HG03039 (cell line): ENCODE results near the gene CEP41.

Experiments used
- ATAC-seq: cut with Tn5 transposase; IDR thresholded peaks from one replicate; pipeline ENCODE4 v1.9.1; 2021; ENCODE audit warnings: mild to moderate bottlenecking, moderate library complexity; ENCODE audit not compliant: unreplicated experiment

Gene CEP41

DNA sequence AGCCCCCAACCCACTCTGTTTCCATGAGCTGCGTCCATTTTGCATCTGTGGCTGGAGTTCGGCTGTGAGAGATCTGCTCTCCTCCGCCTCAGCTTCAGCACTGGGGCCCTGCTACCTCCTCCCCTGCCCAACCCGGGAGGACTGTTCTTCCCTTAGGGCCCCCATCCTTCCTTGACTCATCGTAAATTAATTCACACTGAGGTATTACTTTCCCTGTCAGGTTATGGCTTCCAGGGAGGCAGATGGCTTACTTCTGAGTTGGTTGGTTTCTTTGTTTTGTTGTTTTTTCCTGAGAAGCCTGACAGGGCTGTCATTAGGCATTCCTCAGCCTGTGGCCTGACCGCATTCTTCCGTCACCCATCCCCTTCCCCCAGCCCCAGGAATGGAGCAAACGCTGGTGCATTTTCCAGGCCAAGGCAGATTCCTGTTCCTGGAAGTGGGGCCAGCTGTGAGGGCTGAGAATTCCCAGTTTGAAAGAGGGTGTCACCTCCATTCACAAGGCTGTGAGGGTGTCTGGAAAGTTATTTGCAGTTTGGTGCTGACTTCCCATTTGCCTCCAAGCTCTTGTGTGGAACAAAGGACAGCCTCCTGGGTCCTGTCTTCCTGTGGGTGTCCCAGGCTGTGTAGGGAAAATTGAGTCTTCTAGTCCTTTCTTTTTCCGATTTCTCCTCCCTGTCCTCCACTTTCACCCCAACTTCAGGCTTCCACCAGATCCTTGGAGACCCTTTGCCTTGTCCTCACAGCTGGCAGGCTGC is 84.5 kb downstream of the CEP41 start:
- ATAC-seq: no peak

- ATAC-seq: no peak
Observed at GRCh38 chr7:130353196-130353595, 87.6 kb downstream of the CEP41 start.

- ATAC-seq: no peak
Observed at GRCh38 chr7:130352194-130353074, 88.4 kb downstream of the CEP41 start.

DNA sequence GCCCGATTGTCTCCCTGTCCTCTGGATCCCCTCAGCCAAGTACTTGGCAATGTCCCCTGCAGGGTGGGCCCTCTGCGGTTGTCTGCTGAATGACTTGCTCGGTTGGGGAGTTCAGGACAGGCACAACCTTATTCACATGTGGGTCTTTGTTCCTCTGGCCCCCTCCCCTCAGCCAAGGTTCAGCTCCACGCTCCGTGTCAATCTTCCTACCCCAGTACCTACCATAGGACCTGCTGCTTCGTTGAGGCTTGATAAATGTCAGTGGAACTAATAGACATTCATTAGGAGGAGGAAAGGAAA is 89.1 kb downstream of the CEP41 start:
- ATAC-seq: no peak

DNA sequence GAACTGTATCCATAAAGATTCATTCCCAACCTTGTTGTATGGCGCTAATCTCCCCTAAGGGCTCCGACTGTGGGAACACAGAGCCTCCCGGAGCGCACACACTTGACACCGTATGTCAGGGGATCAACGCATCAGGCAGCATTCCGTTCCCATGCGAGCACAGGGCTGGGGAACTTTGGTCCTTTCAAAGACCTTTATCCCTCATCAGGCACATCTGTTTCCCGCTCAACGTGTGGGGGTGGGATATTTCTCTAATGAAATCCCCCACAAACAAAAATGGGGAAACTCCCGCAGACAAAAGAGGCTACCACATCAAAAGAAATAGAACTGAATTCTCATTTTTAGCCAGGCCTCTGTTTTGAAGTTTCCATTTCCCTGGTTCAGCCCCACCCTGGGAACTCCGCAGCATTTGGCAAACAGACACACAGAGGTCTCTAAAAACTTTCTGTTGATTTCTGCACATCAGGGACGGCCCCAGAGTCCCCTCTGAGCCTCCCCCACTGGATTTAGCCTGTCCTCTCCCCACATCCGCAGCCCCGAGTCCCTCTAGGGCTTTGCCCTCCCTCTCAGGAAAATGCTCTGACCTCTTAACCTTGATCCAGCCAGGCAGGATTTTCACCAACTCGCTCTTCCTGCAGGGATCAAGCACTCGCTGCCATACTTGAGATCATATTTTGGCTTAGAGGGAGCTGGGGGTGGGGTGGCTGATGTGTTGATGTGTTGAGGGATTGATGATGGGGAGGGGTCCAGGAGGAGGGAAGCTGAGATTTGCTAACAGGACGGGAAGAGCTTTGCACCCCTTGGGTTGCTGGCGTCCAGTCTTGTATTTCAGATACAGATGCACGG is 89.6 kb downstream of the CEP41 start:
- no peak for ATAC-seq

DNA sequence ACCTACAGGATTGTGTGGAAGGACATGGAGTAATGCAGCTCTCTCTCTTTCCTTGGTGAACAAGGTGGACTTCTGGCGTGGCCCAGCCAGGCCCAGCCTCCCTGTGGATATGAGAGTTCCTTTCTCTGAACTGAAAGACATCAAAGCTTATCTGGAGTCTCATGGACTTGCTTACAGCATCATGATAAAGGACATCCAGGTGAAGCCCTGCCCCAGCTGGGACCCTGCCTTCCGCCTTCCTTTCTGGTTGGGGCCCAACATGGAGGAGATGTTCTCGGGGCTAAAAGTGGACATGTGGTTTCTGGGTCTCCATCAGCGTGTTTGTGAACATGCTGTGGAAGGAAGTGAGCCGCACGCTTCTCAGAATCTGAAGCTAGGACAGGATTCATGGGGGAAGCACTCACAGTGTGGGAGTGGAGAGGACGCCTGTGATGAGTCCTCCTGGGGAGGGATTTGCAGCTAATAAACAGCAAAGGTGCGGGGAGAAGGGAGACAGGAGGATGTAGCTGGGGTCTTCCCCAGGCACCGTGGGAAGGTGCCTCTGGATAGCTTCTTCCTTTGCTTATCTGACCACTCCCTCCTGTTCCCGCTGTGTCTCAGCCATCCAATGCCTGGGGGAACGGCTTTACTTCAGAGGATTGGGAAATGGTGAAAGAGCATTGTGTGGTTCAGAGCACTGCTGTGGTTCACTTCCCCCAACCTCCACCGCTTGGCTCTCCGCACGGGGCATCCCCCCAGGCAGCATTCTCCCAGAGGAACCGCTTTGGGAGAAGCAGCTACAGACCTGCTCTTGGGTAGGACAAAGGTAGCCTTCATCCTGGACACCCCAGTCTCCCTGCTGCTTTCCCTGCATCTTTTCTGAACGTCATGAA is 90.7 kb downstream of the CEP41 start:
- no peak for ATAC-seq

DNA sequence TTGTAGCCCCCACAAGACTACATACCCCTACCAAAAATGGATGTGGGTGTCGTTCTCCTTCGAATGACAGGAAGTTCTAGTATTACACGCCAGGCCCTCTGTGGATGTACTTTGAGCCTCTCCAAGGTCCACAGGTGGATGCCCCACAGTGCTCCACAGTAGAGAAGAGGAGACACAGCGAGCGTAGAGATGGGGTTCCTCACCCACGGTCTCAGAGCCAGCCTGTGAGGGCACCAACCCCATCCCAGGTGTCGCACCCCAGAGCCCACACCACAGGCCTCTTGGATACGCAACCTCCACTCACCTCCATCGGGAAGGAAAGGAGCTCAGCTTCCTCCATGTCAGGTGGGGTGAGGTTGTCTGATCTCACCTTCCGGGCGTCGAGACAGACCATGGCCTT is 93.9 kb downstream of the CEP41 start:
- no peak for ATAC-seq

DNA sequence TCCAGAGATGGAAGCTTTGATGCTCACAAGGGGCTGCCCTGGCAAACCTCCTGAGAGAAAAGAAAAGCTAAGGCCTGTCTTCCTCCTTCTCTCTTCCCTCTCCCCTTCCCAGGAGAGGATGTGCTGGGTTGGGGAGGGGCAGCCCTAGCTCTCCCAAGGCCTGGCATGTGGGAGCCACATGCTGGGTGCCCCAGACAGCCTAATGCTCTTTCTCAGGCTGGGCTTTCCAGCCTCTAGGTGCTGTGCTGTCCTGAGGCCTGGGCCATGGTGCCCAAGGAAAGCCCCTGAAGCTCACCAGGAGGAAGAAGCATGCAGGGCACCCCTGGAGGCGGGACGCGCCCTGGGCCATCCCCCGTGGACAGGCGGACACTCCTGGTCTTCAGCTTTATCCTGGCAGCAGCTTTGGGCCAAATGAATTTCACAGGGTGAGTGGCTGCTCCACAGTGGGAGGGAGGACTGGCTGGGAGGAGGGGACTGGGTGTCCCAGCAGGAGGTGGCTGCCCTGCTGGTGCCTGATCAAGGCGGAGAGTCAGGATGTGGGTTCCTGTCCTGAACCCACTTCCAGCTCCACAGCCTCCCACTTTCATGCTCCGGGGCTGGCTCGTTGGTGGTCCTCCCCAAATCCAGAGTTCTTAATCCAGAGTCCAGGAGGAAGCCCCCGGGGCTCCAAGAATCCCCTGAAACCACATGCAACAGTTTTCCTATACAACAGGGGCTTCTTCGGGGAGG is 94.5 kb downstream of the CEP41 start:
- no peak for ATAC-seq

DNA sequence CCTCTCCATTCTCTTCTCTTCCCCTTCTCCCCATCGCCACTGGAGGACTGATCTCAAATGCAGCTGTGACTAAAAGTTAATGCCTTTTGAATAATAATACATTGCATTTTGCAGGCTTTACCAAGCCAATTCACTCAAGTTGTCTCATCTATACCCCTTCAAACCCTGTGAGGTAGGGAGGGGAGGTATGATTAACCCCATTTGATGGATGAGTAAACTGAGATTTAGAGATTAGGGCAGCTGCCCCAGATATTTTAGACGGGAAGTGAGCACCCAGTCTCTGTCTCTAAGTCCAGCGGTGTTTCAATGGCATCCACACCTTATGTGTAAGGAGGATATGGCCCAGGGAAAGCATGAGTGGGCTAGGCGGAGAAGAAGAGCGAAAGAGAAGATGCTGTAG is 95.1 kb downstream of the CEP41 start:
- no peak for ATAC-seq

- no peak for ATAC-seq
Observed at GRCh38 chr7:130345136-130345535, 95.7 kb downstream of the CEP41 start.

GRCh38 chr7:130344271-130344866 is 96.4 kb downstream of the CEP41 start, which contains the start of gene CPA5:
Gene CPA5 (plus strand): TSS chr7:130344816. CDS start chr7:130346486, 1,670 bp downstream.
- ATAC-seq: no peak
